DMS53 (cell line): ENCODE measurements around the gene TUSC2.

ENCODE experiments used
- DNase-seq: peaks from one replicate; lab custom pipeline; 2025; lab: John Stamatoyannopoulos, UW

The TUSC2 gene, protein sequence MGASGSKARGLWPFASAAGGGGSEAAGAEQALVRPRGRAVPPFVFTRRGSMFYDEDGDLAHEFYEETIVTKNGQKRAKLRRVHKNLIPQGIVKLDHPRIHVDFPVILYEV

DNA sequence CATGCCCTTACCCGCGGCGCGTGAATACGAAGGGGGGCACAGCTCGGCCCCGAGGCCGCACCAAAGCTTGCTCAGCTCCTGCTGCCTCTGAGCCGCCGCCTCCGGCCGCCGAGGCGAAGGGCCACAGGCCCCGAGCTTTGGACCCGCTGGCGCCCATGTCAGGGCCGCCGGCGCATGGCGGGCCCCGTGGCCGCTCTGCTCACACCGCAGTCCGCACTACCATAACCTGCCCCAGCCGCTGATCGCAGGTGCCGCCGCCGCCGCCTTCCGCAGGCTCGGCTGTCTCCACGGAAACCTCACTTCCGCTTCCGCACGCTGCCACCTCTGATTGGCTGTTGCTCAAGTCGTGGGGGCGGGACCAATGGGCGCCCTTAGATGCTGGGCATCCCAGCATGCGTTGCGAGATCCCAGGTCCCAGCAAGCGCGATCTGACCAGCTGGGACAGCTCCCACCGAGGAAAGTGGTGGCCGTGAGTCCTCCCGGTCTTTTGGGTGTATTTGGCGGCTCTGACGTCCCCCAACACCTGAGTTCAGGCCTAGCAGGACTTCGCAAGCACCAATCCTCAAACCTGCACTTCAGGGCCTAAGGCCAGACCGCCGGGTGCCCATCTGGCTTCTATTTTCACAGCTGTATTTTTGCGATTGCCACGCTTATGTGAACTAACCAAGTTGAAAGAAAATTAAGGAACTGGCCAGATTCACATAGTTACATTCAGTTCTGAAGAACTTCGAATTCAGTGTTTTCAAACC lies at the start of gene TUSC2:
Gene TUSC2, minus strand, starts transcription at position 281 of the 749 bp plus-strand sequence. Its CDS starts 124 bp downstream, at position 157.
- peak; percentile 95 for DNase-seq

GRCh38 chr3:50375258-50375931 lies 47.4 kb upstream of the TUSC2 start:
- no peak for DNase-seq

DNA sequence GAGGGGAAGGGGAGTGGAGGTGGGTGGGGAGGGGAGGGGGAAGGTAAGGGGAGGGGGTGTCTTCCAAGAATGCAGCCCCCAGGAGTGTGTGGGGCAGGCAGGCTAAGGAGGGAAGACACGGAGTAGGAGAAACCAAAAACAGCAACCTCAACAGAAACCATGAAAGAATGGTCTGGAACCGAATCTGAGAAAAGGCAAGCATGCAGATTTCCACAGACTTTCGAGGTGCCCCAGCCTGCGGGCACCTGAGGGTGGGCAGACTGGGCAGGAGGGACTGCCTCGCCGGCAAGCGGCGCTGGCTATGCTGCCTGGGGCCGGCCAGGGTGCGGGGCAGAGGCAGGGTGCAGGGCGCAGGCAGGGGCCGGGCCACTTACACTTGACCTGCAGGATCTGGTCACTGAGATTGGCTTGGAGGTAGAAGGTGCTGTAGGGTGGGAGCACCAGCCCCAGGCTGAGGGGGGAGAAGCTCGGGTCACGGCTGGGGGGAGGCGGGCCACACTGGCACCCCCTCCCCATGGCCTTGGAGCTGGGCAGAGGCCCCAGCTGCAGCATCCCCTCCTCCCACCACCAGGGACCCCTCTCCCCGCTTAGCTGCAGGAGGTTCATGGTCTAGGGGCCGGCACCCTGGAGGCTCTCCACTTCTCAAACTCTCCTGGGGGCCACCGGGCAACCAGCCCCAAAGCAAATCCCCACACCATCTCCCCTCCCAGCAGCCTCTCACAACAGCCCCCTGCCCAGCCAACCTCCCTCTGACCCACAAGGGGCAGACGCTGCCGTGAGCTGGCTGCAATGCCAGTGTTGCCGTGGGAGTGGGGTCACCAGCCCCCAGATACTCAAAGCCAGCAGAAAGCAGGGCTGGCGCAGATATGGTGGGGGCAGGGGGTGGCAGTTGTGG lies 46.6 kb upstream of the TUSC2 start:
- DNase-seq, result no peak

- no peak for DNase-seq
Observed at GRCh38 chr3:50373146-50374051, 45.4 kb upstream of the TUSC2 start.

DNA sequence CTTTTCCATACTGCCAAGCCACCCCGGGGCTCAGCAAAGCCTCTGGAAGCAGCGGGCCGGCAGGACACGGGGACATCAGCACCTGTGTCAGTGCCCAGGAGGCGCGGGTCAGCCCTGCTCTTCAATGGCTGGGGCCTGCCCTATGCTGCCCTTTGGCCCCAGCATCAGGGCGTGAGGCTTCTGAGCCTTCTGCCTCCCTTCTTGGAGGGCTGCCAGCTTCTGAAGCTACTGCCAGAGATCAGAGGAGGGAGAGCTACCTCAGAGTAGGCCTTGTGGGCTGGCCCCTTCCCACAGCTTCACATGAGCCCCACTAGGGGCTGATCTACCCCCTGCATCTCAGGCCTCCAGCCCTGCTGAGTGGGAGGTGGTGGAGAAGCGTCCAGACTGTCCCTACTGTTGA lies 44.3 kb upstream of the TUSC2 start:
- DNase-seq, result peak; percentile 16

- DNase-seq, result no peak
Observed at GRCh38 chr3:50371133-50371685, 43.2 kb upstream of the TUSC2 start.

DNA sequence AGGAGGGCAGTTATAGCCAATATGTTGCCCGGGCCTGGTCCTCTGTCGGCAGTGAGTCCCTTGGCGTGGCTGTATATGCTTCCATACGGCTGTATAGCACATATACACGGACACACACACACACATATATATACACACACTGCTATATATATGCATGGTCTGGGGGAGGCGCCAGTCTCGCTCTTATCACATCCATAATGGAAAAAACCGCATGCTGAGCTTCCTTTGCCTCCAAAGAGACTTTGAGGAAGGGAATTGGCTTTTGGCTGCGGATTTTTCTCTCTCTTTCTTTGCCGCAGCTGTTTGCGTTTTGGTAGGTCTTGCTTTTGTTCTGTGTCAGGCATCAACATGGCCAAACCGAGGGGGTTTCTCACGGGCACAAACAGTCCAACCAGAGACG lies 42.6 kb upstream of the TUSC2 start:
- peak; percentile 67 for DNase-seq

- no peak for DNase-seq
Observed at GRCh38 chr3:50369012-50369670, 41.1 kb upstream of the TUSC2 start.

DNA sequence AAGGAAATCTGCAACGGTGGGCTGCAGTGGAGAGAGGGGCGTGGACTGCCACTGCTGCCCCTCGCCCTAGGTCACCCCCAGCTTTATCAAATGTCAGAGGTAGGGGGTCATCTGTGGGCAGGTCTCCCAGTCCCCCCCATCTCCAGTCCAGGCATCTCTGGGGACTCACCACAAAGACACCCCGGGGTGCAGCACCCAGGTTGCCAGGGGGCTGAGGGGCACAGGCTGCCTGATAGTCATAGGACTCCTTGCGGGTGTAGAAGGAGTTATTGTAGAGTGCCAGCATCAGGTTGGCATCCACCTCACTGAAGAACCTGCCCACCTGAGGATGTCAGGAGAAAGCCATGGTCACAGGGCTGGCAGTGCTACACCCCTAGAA lies 37.8 kb upstream of the TUSC2 start:
- no peak for DNase-seq

DNA sequence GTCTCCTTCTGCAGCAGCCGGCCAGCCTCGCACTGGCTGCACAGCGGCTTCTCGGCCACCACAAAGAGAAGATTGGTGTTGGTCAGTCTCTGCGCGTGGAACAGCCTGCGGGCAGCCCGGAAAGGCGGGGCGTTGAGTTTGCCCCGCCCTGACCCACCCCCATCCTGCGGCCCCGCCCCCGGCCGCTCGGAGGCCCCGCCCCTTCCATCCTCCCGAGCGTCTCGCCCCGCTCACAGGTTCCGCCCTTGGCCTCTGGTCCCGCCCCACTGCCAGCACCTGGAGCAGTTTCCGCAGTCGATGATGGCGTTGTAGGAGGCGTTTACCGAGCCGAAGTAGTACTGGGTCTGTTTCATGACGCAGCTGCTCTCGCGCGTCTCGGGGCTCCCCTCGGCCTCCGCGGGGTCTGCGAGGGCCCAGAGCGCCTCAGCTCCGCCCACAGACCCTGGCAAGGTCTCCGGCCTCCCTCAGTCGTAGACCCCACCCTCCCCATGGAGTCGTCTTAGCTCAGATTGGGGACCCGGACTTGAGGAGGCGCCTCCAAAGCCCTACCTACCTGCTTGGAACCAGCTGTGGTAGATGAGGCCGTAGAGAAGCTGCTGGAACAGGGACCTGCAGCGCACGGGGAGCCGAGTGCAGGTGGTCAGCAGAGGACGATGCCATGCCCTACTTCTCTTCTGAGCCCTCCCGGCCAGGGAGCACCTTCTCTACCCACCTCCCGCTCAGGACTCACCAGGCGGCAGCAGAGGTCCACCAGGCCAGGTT lies 37.2 kb upstream of the TUSC2 start:
- DNase-seq, result peak; percentile 5

DNA sequence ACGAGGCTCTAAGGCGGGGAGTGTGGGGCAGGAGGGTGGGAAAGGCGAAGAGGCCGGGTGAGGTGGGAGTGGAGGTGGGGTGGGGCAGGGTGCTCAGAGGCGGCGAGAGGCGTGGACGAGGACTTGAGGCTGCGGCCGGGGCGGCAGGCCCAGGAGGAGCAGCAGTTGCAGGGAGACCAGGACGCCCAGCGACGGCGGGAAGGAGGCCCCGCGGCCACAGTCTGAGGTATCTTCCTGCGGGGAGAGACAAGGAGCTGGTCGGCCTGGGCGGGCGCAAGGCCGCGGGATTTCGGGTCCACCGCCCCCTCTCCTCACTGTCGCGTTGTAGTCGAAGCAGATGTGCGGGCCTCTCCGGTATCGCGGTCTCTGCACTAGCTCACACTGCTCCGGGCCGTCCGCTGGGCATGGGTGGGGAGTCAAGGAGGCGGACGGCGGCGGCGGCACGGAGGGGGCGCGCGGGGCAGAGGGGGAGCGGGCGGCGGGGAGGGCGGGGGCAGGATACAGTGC lies 36.6 kb upstream of the TUSC2 start:
- DNase-seq, result no peak

DNA sequence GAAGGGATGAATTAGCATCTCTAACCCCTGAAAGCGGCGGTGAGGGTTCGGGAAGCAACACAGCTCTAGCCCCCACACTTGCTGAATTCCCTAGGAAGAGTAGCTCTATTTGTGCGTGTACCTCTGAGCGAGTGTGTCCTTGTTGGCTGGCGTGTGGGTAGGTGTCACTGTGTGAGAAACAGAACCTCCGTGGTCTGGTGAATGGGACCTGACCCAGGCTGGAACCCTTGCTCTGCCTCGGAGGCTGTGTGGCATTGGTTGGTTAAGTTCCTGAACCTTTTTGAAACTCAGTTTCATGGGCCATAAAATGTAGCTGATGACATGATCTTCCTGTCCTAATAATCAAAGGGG lies 31.7 kb upstream of the TUSC2 start:
- DNase-seq, result no peak

DNA sequence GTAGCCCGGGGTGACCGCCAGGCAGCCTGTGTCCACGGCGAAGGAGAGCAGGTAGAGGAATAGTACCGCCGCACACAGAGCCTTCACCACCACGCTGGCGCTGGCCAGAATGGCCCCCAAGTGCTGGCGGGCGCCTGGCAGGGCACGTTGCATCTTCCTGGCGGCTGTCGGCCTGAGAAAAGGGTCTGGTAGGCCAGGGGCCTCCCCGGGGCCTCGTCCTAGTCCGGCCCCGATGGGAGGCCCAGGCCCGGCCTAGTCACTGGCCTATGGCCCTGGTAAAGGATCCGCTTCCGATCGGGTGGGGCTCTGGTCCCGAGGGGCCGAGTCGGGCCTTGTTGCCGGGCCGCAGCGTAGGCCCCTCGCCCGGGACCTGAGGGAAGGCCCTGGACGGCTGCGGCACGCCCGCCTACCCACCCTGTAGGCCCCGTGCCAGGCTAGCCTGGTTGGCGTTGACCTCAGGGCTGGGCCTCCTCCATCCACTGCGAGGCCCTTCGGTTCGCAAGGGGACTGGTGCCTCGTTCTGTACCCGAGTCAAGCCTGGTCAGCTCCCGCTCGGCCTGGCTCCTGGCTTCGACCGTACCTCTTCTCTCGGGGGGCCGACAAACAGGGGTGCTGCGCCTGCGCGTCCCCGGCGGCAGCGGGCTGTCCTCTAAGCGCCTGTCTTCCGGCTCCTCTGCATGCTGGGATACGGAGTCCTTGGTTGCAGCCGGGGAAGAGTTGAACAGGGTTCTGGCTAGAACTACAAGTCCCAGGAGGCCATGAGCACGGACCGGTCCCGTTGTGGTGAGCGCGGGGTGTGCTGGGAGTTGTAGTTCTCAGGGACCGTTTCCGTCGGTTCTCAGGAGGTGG lies 31.1 kb upstream of the TUSC2 start, which contains the start of gene TMEM115:
Gene TMEM115, minus strand, starts transcription at position 611 of the 849 bp plus-strand sequence. Its CDS starts 458 bp downstream, at position 153.
- DNase-seq, result peak; percentile 91

GRCh38 chr3:50358355-50358910 lies 30.4 kb upstream of the TUSC2 start:
- peak; percentile 15 for DNase-seq

DNA sequence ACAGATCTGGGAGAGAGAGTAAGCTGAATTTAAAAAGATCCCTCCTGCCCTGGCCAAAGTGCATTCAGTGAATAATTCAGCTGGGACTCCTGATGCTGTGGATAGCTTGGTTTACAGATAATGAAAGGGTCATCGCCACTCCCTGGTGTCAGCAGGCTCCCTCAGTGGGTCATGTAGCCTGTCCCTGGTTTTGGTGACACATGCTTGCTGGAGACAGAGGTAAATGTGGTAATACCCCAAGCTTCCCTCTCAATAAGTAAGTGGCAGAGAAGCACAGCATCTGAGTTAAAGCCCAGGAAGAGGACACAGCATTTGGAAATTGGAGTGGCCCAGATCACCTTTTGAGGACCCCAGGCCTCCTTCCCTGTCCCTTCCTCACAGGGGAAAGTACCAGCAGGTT lies 29.5 kb upstream of the TUSC2 start:
- no peak for DNase-seq

- no peak for DNase-seq
Observed at GRCh38 chr3:50356553-50356952, 28.5 kb upstream of the TUSC2 start.

DNA sequence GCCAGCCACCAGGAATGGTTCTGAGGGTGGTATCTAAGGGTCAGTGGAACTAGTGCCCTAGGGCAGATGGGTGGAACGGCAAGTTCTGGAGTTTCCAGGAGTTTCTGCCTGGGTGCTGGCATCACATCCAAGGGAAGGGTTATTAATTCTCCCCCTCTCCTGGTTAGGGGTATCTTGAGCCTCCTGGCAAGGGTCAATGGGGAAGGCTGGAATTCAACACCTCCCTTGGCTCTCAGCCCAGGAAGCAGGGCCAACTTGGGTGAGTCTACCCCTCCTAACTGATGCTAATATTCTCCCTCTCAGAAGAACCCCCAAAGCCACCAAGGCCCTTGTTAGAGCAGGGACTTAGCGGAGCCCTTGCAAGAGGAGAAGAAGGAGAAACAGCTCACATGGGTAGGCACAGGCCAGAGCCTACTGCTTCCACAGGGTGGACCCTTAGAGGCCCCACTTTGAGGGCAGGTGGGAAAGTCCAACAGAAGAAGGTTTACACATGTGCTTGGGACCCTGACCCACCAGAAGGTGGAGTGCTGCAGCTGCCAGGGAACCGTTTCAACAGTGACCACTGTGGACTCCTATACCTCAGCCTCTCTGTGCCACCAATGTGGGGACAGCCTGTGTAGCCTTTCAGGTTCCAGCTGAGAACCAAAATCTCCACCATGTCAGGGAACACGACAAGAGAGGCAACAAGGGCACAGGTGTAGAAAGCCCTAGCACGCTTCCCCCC lies 28.0 kb upstream of the TUSC2 start:
- DNase-seq, result no peak
